Endothelial cell (in vitro differentiated cells): ENCODE data around the gene HERC3. TPM values are rescaled to one million over a fixed set of nuclear protein-coding genes. Genes with fewer than 3 reads are reported as not detected.

Source experiments
- DNase-seq: peaks from one replicate; pipeline ENCODE4 v3.0.0; 2021; ENCODE audit warnings: low spot score
- H3K27ac Mint-ChIP-seq: one replicate; pipeline ENCODE4 v1.8.0; 2021; ENCODE audit warnings: mixed read lengths, inconsistent platforms; ENCODE audit not compliant: unreplicated experiment
- H3K27me3 Mint-ChIP-seq: one replicate; pipeline ENCODE4 v1.8.0; 2021; ENCODE audit warnings: mild to moderate bottlenecking, moderate library complexity, mixed read lengths, inconsistent platforms; ENCODE audit not compliant: unreplicated experiment
- H3K36me3 Mint-ChIP-seq: one replicate; pipeline ENCODE4 v1.8.0; 2021; ENCODE audit warnings: mild to moderate bottlenecking, low read depth, mixed read lengths, inconsistent platforms; ENCODE audit not compliant: unreplicated experiment
- H3K4me1 Mint-ChIP-seq: one replicate; pipeline ENCODE4 v1.8.0; 2021; ENCODE audit warnings: mild to moderate bottlenecking, mixed read lengths, inconsistent platforms; ENCODE audit not compliant: unreplicated experiment
- H3K4me3 Mint-ChIP-seq: one replicate; pipeline ENCODE4 v1.8.0; 2021; ENCODE audit warnings: mild to moderate bottlenecking, mixed read lengths, inconsistent platforms; ENCODE audit not compliant: unreplicated experiment
- H3K9me3 Mint-ChIP-seq: one replicate; pipeline ENCODE4 v1.8.0; 2021; ENCODE audit warnings: mixed read lengths, inconsistent platforms; ENCODE audit not compliant: unreplicated experiment
- total RNA-seq: library from RNA; stranded (reverse); fragmentation: NEBNext Ultra II Directional; extraction: Animal tissue kit (Norgen Biotek cat#: 25700); gene quantifications from one replicate; pipeline ENCODE4 v1.2.1, GENCODE V29; 2021; ENCODE audit not compliant: unreplicated experiment
- TF ChIP-seq, protein P1 (sequence below): fragments of 200-600 bp; sonication (generic); IDR thresholded peaks from one replicate; pipeline ENCODE4 v1.5.0; 2021; ENCODE audit warnings: antibody characterized with exemption; ENCODE audit not compliant: unreplicated experiment

HERC3 gene
- total RNA-seq, 1 donor from 2014 or later, result 8.0 TPM

DNA sequence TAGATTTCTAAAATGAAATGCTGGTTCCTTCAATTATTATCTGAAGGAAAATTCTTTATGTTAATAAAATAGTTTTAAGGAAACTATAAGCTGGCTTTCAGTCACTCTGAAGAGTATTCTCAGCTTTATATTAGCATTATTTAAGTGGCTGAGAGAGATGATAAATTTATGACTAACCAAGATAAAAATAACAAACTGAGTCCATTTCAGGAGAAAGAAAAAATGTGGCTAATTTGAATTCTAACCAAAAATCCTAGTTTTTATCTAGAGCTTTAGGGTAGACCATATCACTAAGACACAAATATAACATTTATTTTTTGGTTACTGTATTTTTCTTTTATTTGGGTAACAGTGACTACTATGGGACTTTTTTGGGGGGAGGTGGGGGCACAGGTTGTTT is 164.8 kb downstream of the HERC3 start:
- no peak overlapping the region for H3K4me3 Mint-ChIP-seq
- DNase-seq, result no peak
- peaks cover 19% of the 10 kb centered on the region for H3K4me1 Mint-ChIP-seq
- TF ChIP-seq, protein P1, sequence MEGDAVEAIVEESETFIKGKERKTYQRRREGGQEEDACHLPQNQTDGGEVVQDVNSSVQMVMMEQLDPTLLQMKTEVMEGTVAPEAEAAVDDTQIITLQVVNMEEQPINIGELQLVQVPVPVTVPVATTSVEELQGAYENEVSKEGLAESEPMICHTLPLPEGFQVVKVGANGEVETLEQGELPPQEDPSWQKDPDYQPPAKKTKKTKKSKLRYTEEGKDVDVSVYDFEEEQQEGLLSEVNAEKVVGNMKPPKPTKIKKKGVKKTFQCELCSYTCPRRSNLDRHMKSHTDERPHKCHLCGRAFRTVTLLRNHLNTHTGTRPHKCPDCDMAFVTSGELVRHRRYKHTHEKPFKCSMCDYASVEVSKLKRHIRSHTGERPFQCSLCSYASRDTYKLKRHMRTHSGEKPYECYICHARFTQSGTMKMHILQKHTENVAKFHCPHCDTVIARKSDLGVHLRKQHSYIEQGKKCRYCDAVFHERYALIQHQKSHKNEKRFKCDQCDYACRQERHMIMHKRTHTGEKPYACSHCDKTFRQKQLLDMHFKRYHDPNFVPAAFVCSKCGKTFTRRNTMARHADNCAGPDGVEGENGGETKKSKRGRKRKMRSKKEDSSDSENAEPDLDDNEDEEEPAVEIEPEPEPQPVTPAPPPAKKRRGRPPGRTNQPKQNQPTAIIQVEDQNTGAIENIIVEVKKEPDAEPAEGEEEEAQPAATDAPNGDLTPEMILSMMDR, result no peak
- H3K27ac Mint-ChIP-seq, result no peak overlapping the region
- no peaks in the 10 kb centered on the region for H3K9me3 Mint-ChIP-seq
- peaks cover 3% of the 10 kb centered on the region for H3K36me3 Mint-ChIP-seq
- peaks cover 2% of the 10 kb centered on the region for H3K27me3 Mint-ChIP-seq

DNA sequence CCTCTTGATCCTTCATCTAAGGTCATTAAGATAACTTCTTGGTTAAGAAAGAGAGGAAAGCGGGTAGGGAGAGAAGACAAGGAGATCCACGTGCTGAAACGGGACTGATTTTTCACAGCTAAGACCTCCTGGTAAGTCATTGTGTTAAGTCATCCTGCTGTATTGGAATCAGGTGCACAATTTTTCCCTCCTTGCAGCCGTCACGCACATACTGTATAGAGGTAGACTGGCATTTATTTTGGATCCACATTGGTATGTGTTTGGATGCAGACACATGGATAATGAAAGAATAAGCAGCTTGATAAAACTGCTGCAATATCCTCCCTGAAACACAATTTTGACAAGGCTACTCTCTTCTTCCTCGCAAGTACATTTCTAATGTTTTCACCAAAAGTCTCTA is 165.5 kb downstream of the HERC3 start:
- H3K27me3 Mint-ChIP-seq, result peaks cover 2% of the 10 kb centered on the region
- H3K4me3 Mint-ChIP-seq, result no peak overlapping the region

More for the DNA sequence above, 165.5 kb downstream of the HERC3 start:
- Mint-ChIP-seq H3K36me3 (peaks cover 3% of the 10 kb centered on the region), H3K4me1 (peaks cover 20% of the 10 kb centered on the region), H3K9me3 (no peaks in the 10 kb centered on the region), H3K27ac (no peak overlapping the region)
- no peak for DNase-seq
- TF ChIP-seq, protein P1, result no peak

Other genes starting within 250 kb of the HERC3 start
- 3.2 TPM for gene HERC6, start 213.6 kb upstream of the HERC3 start, total RNA-seq
- 9.1 TPM for gene HERC5, start 135.4 kb upstream of the HERC3 start, total RNA-seq
- 49.8 TPM for gene PYURF, start 68.7 kb upstream of the HERC3 start, total RNA-seq
- 4.4 TPM for gene NAP1L5, start 105.3 kb downstream of the HERC3 start, total RNA-seq